Activated T-cell treated with anti-CD3 and anti-CD28 coated beads, Interleukin-2, amount 50 U/mL, for 1 hour (primary cell): ENCODE measurements around the gene MMP24OS.

Experiments used
- DNase-seq: peaks from one replicate; pipeline ENCODE4 v3.0.0-alpha.2; 2020

The MMP24OS gene

DNA sequence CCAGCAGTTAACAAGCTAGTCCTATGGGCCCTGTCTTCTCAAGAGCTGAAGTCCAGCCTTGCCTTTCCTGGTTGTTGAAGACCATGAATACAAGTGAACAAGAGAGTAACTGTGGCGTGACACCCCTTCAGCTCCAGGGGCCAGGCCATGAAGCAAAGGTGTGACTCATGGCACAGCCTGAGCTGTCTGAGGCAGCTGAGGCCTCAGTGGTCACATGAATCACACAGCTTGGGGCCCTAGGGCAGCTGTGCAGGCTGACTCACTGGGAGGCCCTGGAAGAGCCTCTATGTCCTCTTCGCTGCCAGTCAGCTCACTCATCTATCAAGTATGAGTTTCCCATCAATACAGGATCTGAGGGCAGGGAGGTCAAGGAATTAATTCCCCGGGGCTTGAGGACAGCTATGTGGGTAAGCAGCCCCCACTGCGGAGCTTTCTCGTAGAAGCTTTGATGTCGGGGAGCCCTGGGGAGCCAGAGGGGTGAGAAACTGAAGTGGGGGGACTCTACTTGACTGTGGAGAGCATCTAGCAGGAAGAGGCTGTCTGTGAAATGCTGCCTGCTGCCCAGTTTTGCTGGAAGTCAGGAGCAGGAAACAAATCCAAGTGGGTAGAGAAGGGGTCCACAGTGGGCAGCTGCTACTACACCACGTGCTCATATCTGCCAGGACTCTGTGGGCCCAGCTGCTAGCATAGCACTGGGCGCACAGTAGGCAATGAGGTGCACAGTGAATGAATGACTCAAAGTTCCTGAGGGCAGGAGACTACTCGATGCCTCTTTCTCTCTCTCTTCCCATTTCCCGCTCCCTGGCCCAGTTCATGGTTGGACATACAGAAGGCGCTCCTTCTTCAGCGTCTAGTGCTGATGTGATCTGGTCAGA lies 28.0 kb upstream of the MMP24OS start:
- no peak for DNase-seq

DNA sequence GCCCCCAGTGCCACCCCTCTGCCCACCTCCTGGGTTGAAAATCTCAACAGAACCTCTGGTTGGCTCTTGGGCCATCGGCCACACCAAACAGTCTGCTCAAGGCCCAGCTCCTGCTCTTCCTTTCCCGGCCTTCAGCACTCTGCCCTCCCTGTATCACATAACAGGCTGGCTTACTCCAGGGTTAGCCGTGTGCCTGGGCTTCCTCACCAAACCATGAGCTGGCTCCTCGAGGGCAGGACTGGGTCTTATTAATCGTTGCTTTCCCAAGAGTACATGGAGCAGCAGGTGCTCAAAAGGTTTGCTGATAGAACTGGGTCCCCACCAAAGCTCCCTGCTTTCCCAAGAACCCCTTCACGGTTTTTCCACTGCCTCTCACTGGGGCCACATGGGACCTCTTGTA lies 27.0 kb upstream of the MMP24OS start:
- DNase-seq: no peak

GRCh38 chr20:35303735-35304491 lies 26.0 kb upstream of the MMP24OS start:
- peak; percentile 77 for DNase-seq

DNA sequence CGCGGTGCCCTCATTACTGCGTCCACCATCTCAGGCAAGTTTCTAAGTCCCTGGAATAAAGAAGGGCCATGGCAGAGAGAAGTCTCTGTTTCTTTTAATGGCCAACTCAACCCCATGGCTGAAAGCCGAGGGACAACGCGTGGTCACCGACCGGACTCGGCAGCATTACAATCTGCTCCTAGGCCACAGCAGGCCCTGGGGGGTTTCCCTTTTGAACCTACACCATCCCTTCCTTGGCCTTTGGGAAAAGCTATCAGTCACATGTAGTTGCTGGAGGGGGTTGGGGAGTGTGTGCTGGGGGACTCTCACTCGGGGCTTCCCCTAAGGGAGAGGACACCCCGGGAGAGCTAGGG lies 25.4 kb upstream of the MMP24OS start:
- no peak for DNase-seq

- DNase-seq: no peak
Observed at GRCh38 chr20:35302421-35303335, 24.8 kb upstream of the MMP24OS start.

- no peak for DNase-seq
Observed at GRCh38 chr20:35301426-35301825, 23.5 kb upstream of the MMP24OS start.

DNA sequence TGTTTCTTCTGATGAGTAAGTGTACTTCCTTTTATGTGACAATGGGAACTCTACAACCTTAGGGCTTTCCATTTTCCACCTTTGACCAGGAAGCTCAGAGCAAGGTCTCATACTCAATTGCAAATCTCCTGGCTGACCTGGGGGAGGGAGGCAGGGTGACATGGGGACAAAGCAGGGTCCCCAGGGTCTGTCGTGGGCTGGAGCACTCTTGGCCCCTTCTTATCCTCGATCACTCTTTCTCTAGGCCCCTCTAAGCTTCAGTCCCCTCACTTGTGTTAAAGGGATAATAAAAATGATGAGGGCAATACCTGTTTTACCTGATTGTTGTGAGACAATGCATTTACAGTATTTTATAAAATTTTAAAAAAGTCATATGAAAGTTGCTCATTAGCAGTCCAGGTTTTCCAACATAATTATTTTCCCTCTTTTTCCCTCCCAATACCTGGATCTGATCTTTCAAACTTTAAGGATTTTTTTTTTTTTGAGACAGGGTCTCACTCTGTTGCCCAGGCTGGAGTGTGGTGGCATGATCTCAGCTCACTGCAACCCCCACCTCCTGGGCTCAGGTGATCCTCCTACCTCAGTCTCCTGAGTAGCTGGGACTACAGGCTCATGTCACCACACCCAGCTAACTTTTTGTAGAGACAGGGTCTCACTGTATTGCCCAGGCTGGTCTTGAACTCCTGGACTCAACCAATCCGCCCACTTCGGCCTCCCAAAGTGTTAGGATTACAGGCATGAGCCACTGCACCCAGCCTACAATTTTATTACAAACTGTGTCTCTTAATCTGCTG lies 22.7 kb upstream of the MMP24OS start:
- no peak for DNase-seq

- no peak for DNase-seq
Observed at GRCh38 chr20:35299780-35300179, 21.9 kb upstream of the MMP24OS start.

DNA sequence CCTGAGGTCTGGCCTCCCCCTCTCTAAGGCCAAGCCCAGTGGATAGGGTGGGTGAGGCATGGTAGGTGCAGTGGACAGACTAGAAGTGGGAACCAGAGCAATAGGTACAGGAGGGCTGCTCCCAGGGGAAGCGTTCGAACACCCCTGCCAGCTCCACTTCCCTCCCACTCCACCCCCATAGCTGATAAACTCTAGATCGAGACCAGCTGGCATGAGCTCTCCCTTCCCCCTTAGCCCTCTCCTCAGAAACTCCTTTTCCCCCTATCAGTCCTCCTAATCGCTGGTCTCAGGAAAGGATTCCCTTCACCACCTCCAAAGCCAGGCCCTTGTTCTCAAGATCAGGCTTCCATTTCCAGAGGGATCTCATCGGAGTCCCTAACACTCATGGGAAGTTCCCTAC lies 20.3 kb upstream of the MMP24OS start:
- DNase-seq: no peak

DNA sequence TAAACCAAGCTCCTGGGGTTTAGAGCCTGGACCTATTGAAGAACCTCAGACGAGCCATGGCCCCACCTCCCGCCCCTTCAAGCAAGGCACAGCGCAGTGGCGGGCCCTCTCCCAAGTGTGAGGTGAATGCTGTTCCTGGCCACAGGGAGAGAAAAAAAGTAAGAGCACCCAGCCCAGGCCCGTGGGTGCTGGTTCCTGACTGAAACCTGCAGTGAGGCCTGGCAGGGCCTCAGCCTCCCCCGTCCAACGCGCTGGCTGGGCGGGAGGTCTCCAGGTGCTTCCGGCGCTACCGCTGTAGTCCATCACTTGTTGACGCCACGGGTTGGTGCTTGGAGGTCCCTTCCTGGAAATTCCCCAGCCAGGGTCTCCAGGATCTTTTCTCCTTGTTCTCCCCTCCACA lies 19.8 kb upstream of the MMP24OS start:
- no peak for DNase-seq

GRCh38 chr20:35297155-35297554 lies 19.2 kb upstream of the MMP24OS start:
- no peak for DNase-seq

- no peak for DNase-seq
Observed at GRCh38 chr20:35296101-35296554, 18.2 kb upstream of the MMP24OS start.

DNA sequence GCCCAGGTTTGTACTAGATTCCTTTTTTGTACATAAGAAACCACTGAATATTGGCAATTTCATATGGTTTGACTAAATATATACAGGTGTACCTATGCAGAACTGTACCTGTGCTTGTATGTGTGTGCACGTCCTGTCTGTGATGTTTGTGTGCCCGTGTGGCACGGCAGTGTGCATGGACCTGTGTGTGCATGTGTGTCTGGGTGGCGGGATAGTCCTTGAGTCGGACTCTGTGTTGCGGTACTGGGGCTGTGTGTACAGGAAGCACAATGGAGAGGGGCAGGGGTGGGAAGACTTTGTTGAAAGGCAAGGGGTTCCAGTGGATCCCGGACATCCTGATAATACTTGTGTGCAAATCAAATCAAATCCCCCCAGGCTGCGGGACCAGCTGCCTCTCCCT lies 17.8 kb upstream of the MMP24OS start:
- DNase-seq: no peak

DNA sequence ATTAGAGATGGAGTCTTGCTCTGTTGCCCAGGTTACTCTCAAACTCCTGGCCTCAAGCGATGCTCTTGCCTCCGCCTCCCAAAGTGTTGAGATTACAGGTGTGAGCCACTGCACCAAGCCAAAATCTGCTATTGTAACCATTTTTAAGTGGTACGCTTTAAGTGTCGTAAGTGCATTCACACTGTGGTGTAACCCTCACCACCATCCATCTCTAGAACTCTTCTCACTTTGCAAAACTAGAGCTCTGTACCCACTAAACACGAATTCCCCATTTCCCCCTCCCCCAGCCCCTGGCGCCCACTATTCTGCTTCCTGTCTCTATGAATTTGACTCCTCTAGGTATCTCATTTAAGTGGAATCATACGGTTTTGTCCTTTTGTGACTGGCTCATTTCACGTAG lies 17.1 kb upstream of the MMP24OS start:
- no peak for DNase-seq

- DNase-seq: no peak
Observed at GRCh38 chr20:35294293-35294685, 16.4 kb upstream of the MMP24OS start.

DNA sequence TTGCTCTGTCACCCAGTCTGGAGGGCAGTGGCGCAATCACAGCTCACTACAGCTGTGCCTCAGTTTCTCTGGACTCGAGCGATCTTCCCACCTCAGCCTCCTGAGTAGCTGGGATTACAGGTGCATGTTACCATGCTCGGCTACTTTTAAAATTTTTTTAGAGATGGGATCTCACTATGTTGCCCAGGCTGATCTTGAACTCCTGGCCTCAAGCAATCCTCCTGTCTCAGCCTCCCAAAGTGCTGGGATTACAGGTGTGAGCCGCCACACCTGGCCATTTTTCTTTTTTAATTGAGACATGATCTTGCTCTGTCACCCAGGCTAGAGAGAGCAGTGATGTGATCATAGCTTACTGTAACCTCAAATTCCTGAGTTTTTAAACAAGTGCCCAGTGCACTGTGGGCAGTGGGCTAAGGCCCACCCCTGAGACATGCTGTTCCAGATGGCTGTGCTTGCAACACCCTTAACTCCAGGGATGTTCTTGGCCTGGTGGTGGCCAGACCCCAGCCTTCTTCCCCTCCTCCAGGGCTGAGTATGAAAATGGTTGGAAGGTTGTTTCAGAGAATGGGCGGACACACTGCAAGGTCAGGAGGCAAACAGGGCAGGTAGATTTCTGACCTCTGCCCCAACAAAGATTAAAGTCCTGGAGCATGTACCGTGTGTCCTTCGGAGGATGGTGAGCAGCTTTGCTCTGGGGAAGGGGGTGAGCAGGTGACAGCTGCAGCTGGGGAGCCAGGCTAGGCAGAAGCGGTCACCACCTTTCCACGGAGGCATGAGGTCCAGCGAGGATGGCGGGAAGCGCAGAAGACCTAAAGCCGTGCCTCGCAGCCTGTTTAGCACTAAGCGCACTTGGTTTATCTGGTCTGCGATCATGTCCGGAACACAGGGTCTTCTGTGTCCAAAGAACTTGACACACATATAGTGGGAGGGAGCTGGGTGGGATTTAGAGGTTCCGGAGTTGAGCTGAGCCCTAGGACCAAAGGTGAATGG lies 15.7 kb upstream of the MMP24OS start:
- DNase-seq: no peak

GRCh38 chr20:35292504-35293285 lies 14.8 kb upstream of the MMP24OS start:
- DNase-seq: no peak

DNA sequence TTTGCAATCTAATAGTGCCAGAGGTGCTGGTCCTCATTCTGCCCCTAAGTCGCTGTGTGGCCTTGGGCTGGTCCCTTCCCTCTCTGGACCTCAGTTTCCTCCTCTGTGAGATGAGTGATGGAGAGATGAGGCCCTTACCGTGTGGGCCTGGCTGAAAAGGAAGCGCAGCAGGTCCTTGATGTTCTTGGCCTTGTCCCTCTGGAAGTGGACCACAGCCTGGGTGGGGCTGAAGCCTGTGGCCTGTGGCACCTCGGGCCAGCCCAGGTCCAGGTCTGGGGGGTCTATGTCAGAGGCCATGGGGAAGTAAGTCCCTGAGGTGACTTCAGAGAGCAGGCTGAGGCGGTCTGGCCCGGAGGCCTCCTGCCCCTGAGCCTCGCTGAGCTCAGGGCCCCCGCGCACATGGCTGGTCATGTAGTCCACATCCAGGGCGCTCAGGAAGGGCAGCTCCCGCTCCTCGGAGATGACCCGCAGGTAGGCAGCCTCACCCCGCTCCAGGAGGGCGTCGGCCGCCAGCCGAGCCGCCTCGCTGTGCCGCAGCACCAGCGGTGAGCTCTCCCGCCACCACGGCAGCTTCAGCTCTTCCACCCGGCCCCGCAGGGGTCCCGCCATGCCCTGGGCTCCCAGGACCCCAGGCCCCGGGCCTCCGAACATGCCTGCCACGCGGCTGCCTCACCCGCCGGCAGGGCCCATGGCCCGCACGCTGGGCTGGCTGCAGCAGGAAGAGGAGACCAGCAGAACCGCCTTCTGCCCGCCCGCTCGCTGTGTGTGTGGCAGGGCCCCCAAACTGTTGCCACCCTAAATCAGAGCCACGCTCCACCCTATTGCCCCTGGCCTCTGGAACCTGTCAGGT lies 14.0 kb upstream of the MMP24OS start, which contains the start of gene FAM83C:
Gene FAM83C, minus strand, starts transcription at position 772 of the 850 bp plus-strand sequence. Its CDS starts 121 bp downstream, at position 651.
- DNase-seq: no peak

- DNase-seq: no peak
Observed at GRCh38 chr20:35290887-35291417, 13.0 kb upstream of the MMP24OS start.
